Measurements from ENCODE around the gene CRIP1. TPM values are rescaled to one million over a fixed set of nuclear protein-coding genes. Genes with fewer than 3 reads are reported as not detected.

CRIP1 gene
- polyA plus RNA-seq, 2 donors = 78.0 to 99.3 TPM

GRCh38 chr14:105442834-105443233, 43.9 kb upstream of the CRIP1 start:
- Histone ChIP-seq H3K4me3 (ENCODE audit: low read depth in 1 of 2, low read length in 2 of 2) (no peak overlapping the region), H3K27me3 (ENCODE audit: control insufficient read depth in 1 of 2, insufficient read depth in 2 of 2, low read length in 2 of 2) (no peaks in the 10 kb centered on the region), H3K4me1 (ENCODE audit: control insufficient read depth in 2 of 2, insufficient read depth in 2 of 2, low read length in 1 of 2) (peaks cover 3 to 9% of the 10 kb centered on the region in 2 donors), H3K27ac (ENCODE audit: low read depth in 2 of 2, low read length in 1 of 2) (no peak overlapping the region), H3K36me3 (ENCODE audit: control insufficient read depth in 2 of 2, insufficient read depth in 2 of 2, low read length in 1 of 2) (peaks cover 0 to 12% of the 10 kb centered on the region in 2 donors), H3K9me3 (ENCODE audit: control insufficient read depth in 2 of 2, insufficient read depth in 1 of 2, low read depth in 1 of 2, low read length in 1 of 2) (no peaks in the 10 kb centered on the region)
- 85 to 88% methylated on average over 12 of the region's 12 CpGs for WGBS, 2 donors

GRCh38 chr14:105444859-105445258, 41.8 kb upstream of the CRIP1 start:
- Histone ChIP-seq H3K4me1 (ENCODE audit: control insufficient read depth in 2 of 2, insufficient read depth in 2 of 2, low read length in 1 of 2) (peaks cover under 1 to 8% of the 10 kb centered on the region in 2 donors), H3K36me3 (ENCODE audit: control insufficient read depth in 2 of 2, insufficient read depth in 2 of 2, low read length in 1 of 2) (peaks cover 0 to 14% of the 10 kb centered on the region in 2 donors), H3K9me3 (ENCODE audit: control insufficient read depth in 2 of 2, insufficient read depth in 1 of 2, low read depth in 1 of 2, low read length in 1 of 2) (no peaks in the 10 kb centered on the region), H3K27ac (ENCODE audit: low read depth in 2 of 2, low read length in 1 of 2) (no peak overlapping the region), H3K4me3 (ENCODE audit: low read depth in 1 of 2, low read length in 2 of 2) (no peak overlapping the region), H3K27me3 (ENCODE audit: control insufficient read depth in 1 of 2, insufficient read depth in 2 of 2, low read length in 2 of 2) (no peaks in the 10 kb centered on the region)
- 86 to 90% methylated on average over 17 of the region's 17 CpGs for WGBS, 2 donors

GRCh38 chr14:105445290-105445689, 41.4 kb upstream of the CRIP1 start:
- Histone ChIP-seq H3K27ac (ENCODE audit: low read depth in 2 of 2, low read length in 1 of 2) (no peak overlapping the region), H3K36me3 (ENCODE audit: control insufficient read depth in 2 of 2, insufficient read depth in 2 of 2, low read length in 1 of 2) (peaks cover 0 to 16% of the 10 kb centered on the region in 2 donors), H3K9me3 (ENCODE audit: control insufficient read depth in 2 of 2, insufficient read depth in 1 of 2, low read depth in 1 of 2, low read length in 1 of 2) (no peaks in the 10 kb centered on the region), H3K27me3 (ENCODE audit: control insufficient read depth in 1 of 2, insufficient read depth in 2 of 2, low read length in 2 of 2) (no peaks in the 10 kb centered on the region), H3K4me1 (ENCODE audit: control insufficient read depth in 2 of 2, insufficient read depth in 2 of 2, low read length in 1 of 2) (peaks cover 0 to 4% of the 10 kb centered on the region in 2 donors), H3K4me3 (ENCODE audit: low read depth in 1 of 2, low read length in 2 of 2) (no peak overlapping the region)
- WGBS, 2 donors = 87 to 89% methylated on average over 24 of the region's 24 CpGs

DNA sequence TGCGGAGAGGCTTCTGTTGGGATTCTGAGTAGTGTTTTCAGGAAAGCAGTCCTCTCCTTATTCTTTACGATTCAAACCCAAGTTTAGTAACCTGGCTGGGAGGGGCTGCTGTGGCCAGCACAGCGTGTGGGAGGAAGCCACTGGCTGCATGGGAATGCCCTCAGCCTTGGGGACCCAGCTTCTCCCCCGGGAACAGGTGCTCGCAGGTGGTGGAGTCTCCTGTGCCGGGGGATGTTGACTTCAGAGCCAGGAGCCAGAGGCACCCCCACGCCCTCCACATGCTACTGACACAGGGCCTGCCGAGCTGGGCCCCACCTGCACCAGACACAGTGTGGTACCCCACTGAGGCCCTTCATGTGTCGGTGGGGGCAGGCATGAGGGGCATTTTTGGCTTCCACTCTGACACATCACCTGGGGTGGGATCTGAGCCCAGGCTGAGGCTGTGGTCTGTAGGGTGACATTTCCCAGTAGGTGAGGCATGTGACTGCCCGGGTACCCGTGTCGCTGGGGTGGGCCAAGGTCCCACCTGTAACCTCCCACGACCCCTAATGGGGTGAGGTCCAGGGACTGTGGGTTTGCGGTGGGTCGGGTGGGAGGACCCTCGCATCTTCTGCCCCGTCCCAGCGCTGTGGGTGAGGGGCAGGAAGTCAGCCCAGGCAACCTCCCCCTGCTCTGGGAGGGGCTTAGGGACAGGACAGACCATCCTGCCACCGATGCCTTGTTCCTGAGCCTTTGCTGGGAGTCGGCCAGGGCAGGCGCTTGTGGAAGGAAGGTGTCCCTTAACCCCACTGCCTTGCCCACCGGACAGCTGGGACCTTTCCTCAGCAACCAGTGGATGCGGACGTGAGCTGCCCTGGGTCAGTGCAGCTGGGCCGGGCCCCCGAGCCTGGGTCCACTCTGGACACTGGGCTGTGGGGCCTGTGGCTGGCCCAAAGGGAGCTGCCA, 40.5 kb upstream of the CRIP1 start:
- no peaks in the 10 kb centered on the region for H3K27me3 ChIP-seq (ENCODE audit: control insufficient read depth in 1 of 2, insufficient read depth in 2 of 2, low read length in 2 of 2)
- H3K4me1 ChIP-seq (ENCODE audit: control insufficient read depth in 2 of 2, insufficient read depth in 2 of 2, low read length in 1 of 2) = no peaks in the 10 kb centered on the region
- H3K9me3 ChIP-seq (ENCODE audit: control insufficient read depth in 2 of 2, insufficient read depth in 1 of 2, low read depth in 1 of 2, low read length in 1 of 2) = no peaks in the 10 kb centered on the region
- no peak overlapping the region for H3K27ac ChIP-seq (ENCODE audit: low read depth in 2 of 2, low read length in 1 of 2)
- no peak overlapping the region for H3K4me3 ChIP-seq (ENCODE audit: low read depth in 1 of 2, low read length in 2 of 2)
- 90 to 93% methylated on average over 26 of the region's 26 CpGs for WGBS, 2 donors
- peaks cover 0 to 22% of the 10 kb centered on the region in 2 donors for H3K36me3 ChIP-seq (ENCODE audit: control insufficient read depth in 2 of 2, insufficient read depth in 2 of 2, low read length in 1 of 2)

GRCh38 chr14:105446971-105447370, 39.7 kb upstream of the CRIP1 start:
- Histone ChIP-seq H3K27ac (ENCODE audit: low read depth in 2 of 2, low read length in 1 of 2) (no peak overlapping the region), H3K36me3 (ENCODE audit: control insufficient read depth in 2 of 2, insufficient read depth in 2 of 2, low read length in 1 of 2) (peaks cover 0 to 25% of the 10 kb centered on the region in 2 donors), H3K27me3 (ENCODE audit: control insufficient read depth in 1 of 2, insufficient read depth in 2 of 2, low read length in 2 of 2) (no peaks in the 10 kb centered on the region), H3K9me3 (ENCODE audit: control insufficient read depth in 2 of 2, insufficient read depth in 1 of 2, low read depth in 1 of 2, low read length in 1 of 2) (no peaks in the 10 kb centered on the region), H3K4me3 (ENCODE audit: low read depth in 1 of 2, low read length in 2 of 2) (no peak overlapping the region), H3K4me1 (ENCODE audit: control insufficient read depth in 2 of 2, insufficient read depth in 2 of 2, low read length in 1 of 2) (no peaks in the 10 kb centered on the region)
- WGBS, 2 donors = 79 to 81% methylated on average over 14 of the region's 14 CpGs

GRCh38 chr14:105447651-105448640, 38.7 kb upstream of the CRIP1 start:
- Histone ChIP-seq H3K27ac (ENCODE audit: low read depth in 2 of 2, low read length in 1 of 2) (no peak overlapping the region), H3K36me3 (ENCODE audit: control insufficient read depth in 2 of 2, insufficient read depth in 2 of 2, low read length in 1 of 2) (peaks cover 0 to 34% of the 10 kb centered on the region in 2 donors), H3K27me3 (ENCODE audit: control insufficient read depth in 1 of 2, insufficient read depth in 2 of 2, low read length in 2 of 2) (no peaks in the 10 kb centered on the region), H3K4me1 (ENCODE audit: control insufficient read depth in 2 of 2, insufficient read depth in 2 of 2, low read length in 1 of 2) (no peaks in the 10 kb centered on the region), H3K9me3 (ENCODE audit: control insufficient read depth in 2 of 2, insufficient read depth in 1 of 2, low read depth in 1 of 2, low read length in 1 of 2) (no peaks in the 10 kb centered on the region), H3K4me3 (ENCODE audit: low read depth in 1 of 2, low read length in 2 of 2) (no peak overlapping the region)
- 87% methylated on average over 31 of the region's 31 CpGs for WGBS, 2 donors

DNA sequence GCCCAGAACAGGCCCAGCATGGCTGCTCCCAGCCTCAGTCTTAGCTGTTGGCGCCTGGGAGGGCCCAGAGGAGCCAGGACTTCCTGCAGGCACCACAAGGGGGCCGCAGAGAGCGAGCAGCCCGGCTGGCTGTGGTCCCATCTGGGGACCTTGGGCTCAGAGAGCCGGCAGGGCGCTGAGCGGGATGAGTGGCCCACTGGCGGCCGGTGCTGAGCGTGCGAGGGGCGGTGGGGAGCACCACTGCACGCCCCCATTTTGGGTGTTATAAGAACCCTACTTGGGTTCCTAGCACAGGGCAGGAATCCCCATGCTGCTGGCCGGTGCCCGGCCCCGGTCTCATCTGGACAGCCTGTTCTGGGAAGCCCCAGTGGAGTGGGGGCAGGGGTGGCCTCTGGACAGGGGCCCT, 38.0 kb upstream of the CRIP1 start:
- Histone ChIP-seq H3K36me3 (ENCODE audit: control insufficient read depth in 2 of 2, insufficient read depth in 2 of 2, low read length in 1 of 2) (peaks cover 0 to 39% of the 10 kb centered on the region in 2 donors), H3K9me3 (ENCODE audit: control insufficient read depth in 2 of 2, insufficient read depth in 1 of 2, low read depth in 1 of 2, low read length in 1 of 2) (no peaks in the 10 kb centered on the region), H3K4me3 (ENCODE audit: low read depth in 1 of 2, low read length in 2 of 2) (no peak overlapping the region), H3K4me1 (ENCODE audit: control insufficient read depth in 2 of 2, insufficient read depth in 2 of 2, low read length in 1 of 2) (no peaks in the 10 kb centered on the region), H3K27ac (ENCODE audit: low read depth in 2 of 2, low read length in 1 of 2) (no peak overlapping the region), H3K27me3 (ENCODE audit: control insufficient read depth in 1 of 2, insufficient read depth in 2 of 2, low read length in 2 of 2) (no peaks in the 10 kb centered on the region)
- WGBS, 2 donors = 44 to 45% methylated on average over 16 of the region's 16 CpGs

- no peaks in the 10 kb centered on the region for H3K4me1 ChIP-seq (ENCODE audit: control insufficient read depth in 2 of 2, insufficient read depth in 2 of 2, low read length in 1 of 2)
- no peaks in the 10 kb centered on the region for H3K9me3 ChIP-seq (ENCODE audit: control insufficient read depth in 2 of 2, insufficient read depth in 1 of 2, low read depth in 1 of 2, low read length in 1 of 2)
- peaks cover 0 to 45% of the 10 kb centered on the region in 2 donors for H3K36me3 ChIP-seq (ENCODE audit: control insufficient read depth in 2 of 2, insufficient read depth in 2 of 2, low read length in 1 of 2)
- H3K27ac ChIP-seq (ENCODE audit: low read depth in 2 of 2, low read length in 1 of 2) = no peak overlapping the region
- H3K4me3 ChIP-seq (ENCODE audit: low read depth in 1 of 2, low read length in 2 of 2) = no peak overlapping the region
- no peaks in the 10 kb centered on the region for H3K27me3 ChIP-seq (ENCODE audit: control insufficient read depth in 1 of 2, insufficient read depth in 2 of 2, low read length in 2 of 2)
- 90 to 91% methylated on average over 43 to 47 of the region's 47 CpGs for WGBS, 2 donors
Observed at GRCh38 chr14:105449276-105450122, 37.2 kb upstream of the CRIP1 start.

DNA sequence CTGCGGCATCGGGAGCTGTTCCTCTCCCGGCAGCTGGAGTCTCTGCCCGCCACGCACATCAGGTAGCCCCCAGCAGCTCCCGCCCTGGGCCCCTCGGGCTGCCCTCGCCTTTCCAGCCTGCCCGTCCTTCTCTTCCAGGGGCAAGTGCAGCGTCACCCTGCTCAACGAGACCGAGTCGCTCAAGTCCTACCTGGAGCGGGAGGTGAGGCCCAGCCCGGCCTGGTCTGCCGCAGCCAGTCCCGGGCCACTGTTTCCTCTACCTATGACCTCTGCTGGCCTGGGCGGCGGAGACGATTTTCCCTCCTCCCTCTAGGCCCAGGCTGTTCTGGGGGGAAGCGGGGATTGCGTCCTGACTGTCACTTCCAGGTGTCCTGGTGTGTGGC, 36.6 kb upstream of the CRIP1 start:
- Histone ChIP-seq H3K9me3 (ENCODE audit: control insufficient read depth in 2 of 2, insufficient read depth in 1 of 2, low read depth in 1 of 2, low read length in 1 of 2) (no peaks in the 10 kb centered on the region), H3K36me3 (ENCODE audit: control insufficient read depth in 2 of 2, insufficient read depth in 2 of 2, low read length in 1 of 2) (peaks cover 0 to 46% of the 10 kb centered on the region in 2 donors), H3K27ac (ENCODE audit: low read depth in 2 of 2, low read length in 1 of 2) (no peak overlapping the region), H3K27me3 (ENCODE audit: control insufficient read depth in 1 of 2, insufficient read depth in 2 of 2, low read length in 2 of 2) (no peaks in the 10 kb centered on the region), H3K4me1 (ENCODE audit: control insufficient read depth in 2 of 2, insufficient read depth in 2 of 2, low read length in 1 of 2) (no peaks in the 10 kb centered on the region), H3K4me3 (ENCODE audit: low read depth in 1 of 2, low read length in 2 of 2) (no peak overlapping the region)
- WGBS, 2 donors = 87 to 92% methylated on average over 21 to 22 of the region's 22 CpGs

Data from esophagus (tissue), 2 donors.